B cell (primary cell): ENCODE measurements around the gene GPC3. TPM values are rescaled to one million over a fixed set of nuclear protein-coding genes. Genes with fewer than 3 reads are reported as not detected.

Source experiments
- ATAC-seq: fragments of 200-7000 bp; cut with Tn5 transposase; one replicate; pipeline ENCODE4 v1.10.0; 2021; ENCODE audit warnings: low read depth, mild to moderate bottlenecking, moderate number of reproducible peaks, moderate library complexity
- CTCF ChIA-PET: fragments of 350-600 bp; sonication (Branson Sonifier 250); formaldehyde crosslinking; loops from one replicate; lab custom pipeline; 2021; ENCODE audit warnings: antibody characterized with exemption, inconsistent platforms; lab: Charles Lee
- POLR2A ChIA-PET: fragments of 350-600 bp; sonication (Branson Sonifier 250); formaldehyde crosslinking; loops from one replicate; lab custom pipeline; 2021; ENCODE audit warnings: antibody characterized with exemption; lab: Charles Lee
- DNase-seq: peaks from one replicate; pipeline ENCODE4 v3.0.0; 2013
- H2AFZ ChIP-seq: 2 replicates; pipeline ENCODE4 v1.6.1; 2012; ENCODE audit warnings: mild to moderate bottlenecking, low read depth, low read length; ENCODE audit not compliant: insufficient read depth, poor library complexity, severe bottlenecking
- H3K27ac ChIP-seq, 2 donors: 1 replicate in 1 of 2; 2 replicates in 1 of 2; pipeline ENCODE4 v1.5.1; 2012 to 2013; ENCODE audit warnings: low read length in 2 of 2, mild to moderate bottlenecking in 2 of 2, moderate library complexity in 1 of 2
- H3K27me3 ChIP-seq, 4 experiments: fragments of 200-600 bp in 1 of 4; sonication (generic) in 1 of 4; replicated peaks in 1 of 4; 1 replicate in 2 of 4; 2 replicates in 2 of 4; pipeline versions ENCODE4 v1.6.1 to v1.7.0; 2013 to 2016; ENCODE audit warnings: low read length in 3 of 4, mild to moderate bottlenecking in 2 of 4, mixed read lengths in 1 of 4, moderate library complexity in 1 of 4; ENCODE audit not compliant: insufficient read depth in 4 of 4, control insufficient read depth in 3 of 4; ENCODE audit errors: control extremely low read depth in 1 of 4
- H3K36me3 ChIP-seq, 2 experiments: replicated peaks in 1 of 2; 1 replicate in 1 of 2; 2 replicates in 1 of 2; pipeline versions ENCODE4 v1.6.1 to v1.7.1; 2013; ENCODE audit warnings: low read length in 1 of 2; ENCODE audit not compliant: insufficient read depth in 2 of 2, control insufficient read depth in 1 of 2; ENCODE audit errors: control extremely low read depth in 1 of 2, extremely low read depth in 1 of 2
- H3K4me1 ChIP-seq, 2 donors: fragments of 200-600 bp in 1 of 2; sonication (generic) in 1 of 2; 1 replicate in 1 of 2; 2 replicates in 1 of 2; pipeline versions ENCODE4 v1.5.1 to v1.6.1; 2013 to 2017; ENCODE audit warnings: low read length in 2 of 2; ENCODE audit not compliant: control insufficient read depth in 2 of 2, insufficient read depth in 2 of 2
- H3K4me2 ChIP-seq: replicated peaks from 2 replicates; pipeline ENCODE3; 2012; ENCODE audit warnings: mild to moderate bottlenecking, low read depth, low read length; ENCODE audit not compliant: poor library complexity, severe bottlenecking
- H3K4me3 ChIP-seq, 5 experiments: fragments of 200-600 bp in 1 of 5; sonication (generic) in 1 of 5; 1 replicate in 3 of 5; 2 replicates in 2 of 5; pipeline versions ENCODE4 v1.5.1 to v1.7.0; 2011 to 2016; ENCODE audit warnings: low read length in 4 of 5, mild to moderate bottlenecking in 4 of 5, low read depth in 2 of 5, control low read depth in 1 of 5, moderate library complexity in 1 of 5; ENCODE audit not compliant: insufficient read depth in 1 of 5; ENCODE audit errors: control extremely low read depth in 1 of 5, extremely low read depth in 1 of 5
- H3K79me2 ChIP-seq: fragments of 200-600 bp; sonication (generic); one replicate; pipeline ENCODE4 v1.6.0; 2016; ENCODE audit warnings: low read length; ENCODE audit not compliant: control insufficient read depth, insufficient read depth
- H3K9ac ChIP-seq: fragments of 200-600 bp; sonication (generic); 2 replicates; pipeline ENCODE4 v1.6.1; 2017; ENCODE audit warnings: mild to moderate bottlenecking, low read length, moderate library complexity
- H3K9me3 ChIP-seq, 3 donors: one replicate each; pipeline versions ENCODE4 v1.6.1 to v1.7.1; 2013; ENCODE audit warnings: low read length in 2 of 3; ENCODE audit not compliant: control insufficient read depth in 2 of 3, insufficient read depth in 1 of 3; ENCODE audit errors: control extremely low read depth in 1 of 3
- H4K20me1 ChIP-seq: 2 replicates; pipeline ENCODE4 v1.6.0; 2012; ENCODE audit warnings: mild to moderate bottlenecking, low read length; ENCODE audit not compliant: insufficient read depth, control insufficient read depth, poor library complexity, severe bottlenecking
- H3K27ac Mint-ChIP-seq: one replicate; pipeline ENCODE4 v1.8.0; 2021; ENCODE audit warnings: mixed read lengths
- H3K27me3 Mint-ChIP-seq: one replicate; pipeline ENCODE4 v1.8.0; 2021; ENCODE audit warnings: mixed read lengths
- H3K4me1 Mint-ChIP-seq: one replicate; pipeline ENCODE4 v1.8.0; 2021; ENCODE audit warnings: mixed read lengths
- H3K4me3 Mint-ChIP-seq: one replicate; pipeline ENCODE4 v1.8.0; 2021; ENCODE audit warnings: mixed read lengths
- H3K9me3 Mint-ChIP-seq: one replicate; pipeline ENCODE4 v1.8.0; 2022; ENCODE audit warnings: mixed read lengths; ENCODE audit not compliant: insufficient read depth
- CTCF ChIP-seq: fragments of 200-600 bp; IDR thresholded peaks from one replicate; pipeline ENCODE4 v1.8.0; 2022; ENCODE audit warnings: antibody characterized with exemption, mild to moderate bottlenecking
- EZH2 ChIP-seq: IDR thresholded peaks from 2 replicates; pipeline ENCODE4 v1.6.1; 2012; ENCODE audit warnings: borderline replicate concordance, low read depth, mild to moderate bottlenecking, moderate library complexity, low read length; ENCODE audit not compliant: insufficient read depth, poor library complexity, severe bottlenecking
- WGBS: methylation state at CpG from one replicate; pipeline ENCODE4 v1.1.5; 2013; ENCODE audit warnings: missing lambda C conversion rate; ENCODE audit not compliant: insufficient coverage; 5-methylcytosine and 5-hydroxymethylcytosine counted together
- intact Hi-C: fragments of 100-400 bp; cut with micrococcal nuclease; formaldehyde crosslinking; loops from one replicate; pipeline ENCODE4 v1.10.0; 2022
- polyA plus RNA-seq: library from polyadenylated mRNA; depleted of rRNA; stranded (reverse); fragments of >200 nt; gene quantifications from 2 replicates; pipeline ENCODE4 v1.2.3, GENCODE V29; 2012
- total RNA-seq, 2 donors: library from RNA; stranded (reverse); fragments of 120-200 nt in 1 of 2; gene quantifications; 1 replicate in 1 of 2; 2 replicates in 1 of 2; pipeline versions ENCODE4 v1.2.3 to v1.2.4, GENCODE V29; 2013 to 2022

GPC3 gene
- total and polyA plus RNA-seq, 2 donors (not counting 1 experiment from before 2014, with no cell fraction given), result not detected

- H3K27ac Mint-ChIP-seq, result no peak overlapping the region
- H3K4me1 Mint-ChIP-seq, result no peaks in the 10 kb centered on the region
- TF ChIP-seq CTCF (no peak), EZH2 (no peak)
- Histone ChIP-seq H3K79me2 (no peaks in the 10 kb centered on the region), H3K27ac (no peak overlapping the region), H2AFZ (no peak overlapping the region), H3K36me3 (no peaks in the 10 kb centered on the region), H3K27me3 (no peaks in the 10 kb centered on the region), H3K9me3 (no peaks in the 10 kb centered on the region), H4K20me1 (no peaks in the 10 kb centered on the region), H3K4me3 (no peak overlapping the region), H3K4me1 (no peaks in the 10 kb centered on the region), H3K4me2 (no peak overlapping the region), H3K9ac (no peak overlapping the region)
- H3K4me3 Mint-ChIP-seq, result no peak overlapping the region
- no peaks in the 10 kb centered on the region for H3K9me3 Mint-ChIP-seq
- ATAC-seq, result no peak
- ChIA-PET POLR2A (no interaction called here), CTCF (no interaction called here)
- DNase-seq, result no peak
- WGBS, result no CpG with 5 or more reads among the region's 1 CpG
- intact Hi-C loops, result no loop called here
- H3K27me3 Mint-ChIP-seq, result peaks cover 14% of the 10 kb centered on the region
These were observed 22.3 kb upstream of the GPC3 start for GRCh38 chrX:134007716-134008115.

- Histone ChIP-seq H4K20me1 (no peaks in the 10 kb centered on the region), H3K36me3 (no peaks in the 10 kb centered on the region), H2AFZ (no peak overlapping the region), H3K79me2 (no peaks in the 10 kb centered on the region), H3K27me3 (no peaks in the 10 kb centered on the region), H3K9ac (no peak overlapping the region), H3K9me3 (no peaks in the 10 kb centered on the region), H3K4me2 (no peak overlapping the region), H3K4me1 (no peaks in the 10 kb centered on the region), H3K4me3 (no peak overlapping the region), H3K27ac (no peak overlapping the region)
- Mint-ChIP-seq H3K9me3 (no peaks in the 10 kb centered on the region), H3K4me3 (no peak overlapping the region), H3K4me1 (no peaks in the 10 kb centered on the region), H3K27ac (no peak overlapping the region), H3K27me3 (peaks cover 14% of the 10 kb centered on the region)
- TF ChIP-seq EZH2 (no peak), CTCF (no peak)
- no peak for DNase-seq
- no peak for ATAC-seq
- CTCF ChIA-PET, result no interaction called here
- POLR2A ChIA-PET, result no interaction called here
- intact Hi-C loops, result no loop called here
- no CpG with 5 or more reads among the region's 2 CpGs for WGBS
These were observed 21.2 kb upstream of the GPC3 start for GRCh38 chrX:134006484-134007161.
